Renal pelvis (tissue), 4 donors: ENCODE results near the gene HK2. TPM values are rescaled to one million over a fixed set of nuclear protein-coding genes. Genes with fewer than 3 reads are reported as not detected.
A peak's percentile ranks its signal among the peaks of the same experiment; 100 is the strongest.
"Not testable (repeated sequence)": the region's sequence is repeated elsewhere in the genome, so short reads cannot be mapped to it uniquely, and the experiment has no call there.

Experiments used
- DNase-seq: peaks from one replicate; pipeline ENCODE4 v3.0.0-alpha.2; 2013
- polyA plus RNA-seq, 3 donors: library from polyadenylated mRNA; unstranded; fragments of 120-200 nt; gene quantifications; one replicate each; pipeline ENCODE4 v1.2.1, GENCODE V29; 2013; ENCODE audit not compliant: insufficient read length in 3 of 3

HK2 gene
- polyA plus RNA-seq, 3 donors, result 12.4 to 14.0 (median 12.5) TPM

GRCh38 chr2:74891816-74892215, 57.9 kb downstream of the HK2 start:
- DNase-seq, result not testable (repeated sequence)

- DNase-seq, result no peak
These were observed 58.7 kb downstream of the HK2 start for GRCh38 chr2:74892609-74893008.

- no peak for DNase-seq
These were observed 59.4 kb downstream of the HK2 start for GRCh38 chr2:74893332-74893731.

- DNase-seq, result no peak
These were observed 60.5 kb downstream of the HK2 start for GRCh38 chr2:74894272-74894981.

- DNase-seq, result no peak
These were observed 61.1 kb downstream of the HK2 start for GRCh38 chr2:74895001-74895400.

- DNase-seq, result no peak
These were observed 62.3 kb downstream of the HK2 start for GRCh38 chr2:74896232-74896631.

GRCh38 chr2:74900225-74900624, 66.3 kb downstream of the HK2 start:
- not testable (repeated sequence) for DNase-seq

GRCh38 chr2:74902281-74902860, 68.4 kb downstream of the HK2 start:
- no peak for DNase-seq

GRCh38 chr2:74906395-74906794, 72.5 kb downstream of the HK2 start:
- DNase-seq, result no peak

GRCh38 chr2:74907560-74907959, 73.6 kb downstream of the HK2 start:
- DNase-seq, result not testable (repeated sequence)

GRCh38 chr2:74908748-74909444, 75.0 kb downstream of the HK2 start:
- no peak for DNase-seq

GRCh38 chr2:74910245-74910644, 76.3 kb downstream of the HK2 start:
- DNase-seq, result no peak

GRCh38 chr2:74911061-74911460, 77.1 kb downstream of the HK2 start:
- no peak for DNase-seq

- DNase-seq, result no peak
These were observed 81.8 kb downstream of the HK2 start for GRCh38 chr2:74915743-74916142.

- DNase-seq, result no peak
These were observed 82.5 kb downstream of the HK2 start for GRCh38 chr2:74916394-74916793.

- no peak for DNase-seq
These were observed 84.0 kb downstream of the HK2 start for GRCh38 chr2:74917702-74918619.

GRCh38 chr2:74919827-74920226, 85.9 kb downstream of the HK2 start:
- peak; percentile 58 for DNase-seq

GRCh38 chr2:74921236-74921736, 87.4 kb downstream of the HK2 start:
- no peak for DNase-seq

GRCh38 chr2:74922592-74923227, 88.8 kb downstream of the HK2 start:
- DNase-seq, result no peak

- no peak for DNase-seq
These were observed 90.7 kb downstream of the HK2 start for GRCh38 chr2:74924463-74925265.
